ENCODE data around the gene EPS8L3. TPM values are rescaled to one million over a fixed set of nuclear protein-coding genes. Genes with fewer than 3 reads are reported as not detected.
"Not testable (repeated sequence)": the region's sequence is repeated elsewhere in the genome, so short reads cannot be mapped to it uniquely, and the experiment has no call there.

Gene EPS8L3
- total and polyA plus RNA-seq, 8 donors, result 0.21 to 0.99 (median 0.52) TPM; not detected in 2

GRCh38 chr1:109750920-109751319 lies 12.8 kb downstream of the EPS8L3 start:
- intact Hi-C loops (cut with DNase I), result no loop called here
- no peak overlapping the region for H3K27ac ChIP-seq
- no peaks in the 10 kb centered on the region for H3K36me3 ChIP-seq
- no peak for TF ChIP-seq CTCF (IDR thresholded peaks at IDR 0.05)
- ATAC-seq (no peak), DNase-seq (no peak)
- no peaks in the 10 kb centered on the region for H3K4me1 ChIP-seq
- H3K27me3 ChIP-seq, result no peaks in the 10 kb centered on the region
- no peak overlapping the region for H3K4me3 ChIP-seq
- no peaks in the 10 kb centered on the region for H3K9me3 ChIP-seq

DNA sequence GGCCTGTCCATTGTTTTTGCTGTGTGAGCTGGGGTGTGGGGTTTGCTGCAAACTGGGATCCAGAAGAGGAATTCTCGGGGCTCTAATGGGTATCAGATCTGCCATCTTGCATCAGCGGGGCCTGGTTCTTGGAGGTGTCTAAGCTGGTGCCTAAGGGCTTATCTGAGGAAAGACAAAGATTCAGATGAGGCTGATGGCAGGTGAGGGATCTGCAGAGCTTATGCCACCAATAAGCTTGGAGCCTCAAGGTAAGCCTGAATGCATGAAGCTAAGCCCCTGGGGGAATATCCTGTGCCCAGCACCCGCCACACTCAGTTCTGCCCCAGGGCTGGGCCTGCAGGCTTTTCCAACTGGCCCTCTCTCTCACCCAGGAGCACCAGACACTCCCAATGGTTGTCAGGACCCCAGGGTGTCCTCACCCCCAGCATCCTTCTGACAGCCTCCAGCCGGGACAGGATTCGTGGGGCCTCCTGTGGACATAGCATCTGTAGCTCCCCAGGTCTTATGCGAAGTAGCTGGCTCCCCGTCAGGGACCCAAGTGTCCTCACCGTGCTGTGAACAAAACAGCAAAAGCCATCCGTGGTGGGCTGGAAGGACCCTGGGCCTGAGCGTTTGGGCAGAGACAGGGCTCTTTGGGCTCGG lies 13.4 kb downstream of the EPS8L3 start:
- TF ChIP-seq CTCF (IDR thresholded peaks at IDR 0.05), result no peak
- ATAC-seq, result no peak
- intact Hi-C loops (cut with DNase I), result no loop called here

GRCh38 chr1:109749221-109749620 lies 14.5 kb downstream of the EPS8L3 start:
- TF ChIP-seq CTCF (IDR thresholded peaks at IDR 0.05), result no peak
- DNase-seq, result no peak
- intact Hi-C loops (cut with DNase I), result no loop called here

More for the DNA sequence above, 13.4 kb downstream of the EPS8L3 start:
- H3K9me3 ChIP-seq, result no peaks in the 10 kb centered on the region
- no peaks in the 10 kb centered on the region for H3K4me1 ChIP-seq
- H3K36me3 ChIP-seq, result no peaks in the 10 kb centered on the region
- H3K4me3 ChIP-seq, result no peak overlapping the region
- no peaks in the 10 kb centered on the region for H3K27me3 ChIP-seq
- no peak for DNase-seq
- no peak overlapping the region for H3K27ac ChIP-seq

DNA sequence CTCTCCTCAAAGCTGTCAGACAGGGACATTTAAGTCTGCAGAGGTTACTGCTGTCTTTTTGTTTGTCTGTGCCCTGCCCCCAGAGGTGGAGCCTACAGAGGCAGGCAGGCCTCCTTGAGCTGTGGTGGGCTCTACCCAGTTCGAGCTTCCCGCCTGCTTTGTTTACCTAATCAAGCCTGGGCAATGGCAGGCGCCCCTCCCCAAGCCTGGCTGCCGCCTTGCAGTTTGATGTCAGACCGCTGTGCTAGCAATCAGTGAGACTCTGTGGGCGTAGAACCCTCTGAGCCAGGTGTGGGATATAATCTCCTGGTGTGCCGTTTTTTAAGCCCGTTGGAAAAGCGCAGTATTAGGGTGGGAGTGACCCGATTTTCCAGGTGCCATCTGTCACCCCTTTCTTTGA lies 15.4 kb downstream of the EPS8L3 start:
- ATAC-seq; H3K4me1 ChIP-seq; H3K27me3 ChIP-seq; DNase-seq; H3K9me3 ChIP-seq; H3K27ac ChIP-seq; intact Hi-C loops (cut with DNase I); H3K4me3 ChIP-seq; H3K36me3 ChIP-seq: not testable (repeated sequence)

More at GRCh38 chr1:109749221-109749620, 14.5 kb downstream of the EPS8L3 start:
- no peak overlapping the region for H3K4me3 ChIP-seq
- no peak for ATAC-seq
- no peaks in the 10 kb centered on the region for H3K36me3 ChIP-seq
- no peaks in the 10 kb centered on the region for H3K4me1 ChIP-seq
- H3K27me3 ChIP-seq, result no peaks in the 10 kb centered on the region
- H3K9me3 ChIP-seq, result no peaks in the 10 kb centered on the region
- no peak overlapping the region for H3K27ac ChIP-seq

DNA sequence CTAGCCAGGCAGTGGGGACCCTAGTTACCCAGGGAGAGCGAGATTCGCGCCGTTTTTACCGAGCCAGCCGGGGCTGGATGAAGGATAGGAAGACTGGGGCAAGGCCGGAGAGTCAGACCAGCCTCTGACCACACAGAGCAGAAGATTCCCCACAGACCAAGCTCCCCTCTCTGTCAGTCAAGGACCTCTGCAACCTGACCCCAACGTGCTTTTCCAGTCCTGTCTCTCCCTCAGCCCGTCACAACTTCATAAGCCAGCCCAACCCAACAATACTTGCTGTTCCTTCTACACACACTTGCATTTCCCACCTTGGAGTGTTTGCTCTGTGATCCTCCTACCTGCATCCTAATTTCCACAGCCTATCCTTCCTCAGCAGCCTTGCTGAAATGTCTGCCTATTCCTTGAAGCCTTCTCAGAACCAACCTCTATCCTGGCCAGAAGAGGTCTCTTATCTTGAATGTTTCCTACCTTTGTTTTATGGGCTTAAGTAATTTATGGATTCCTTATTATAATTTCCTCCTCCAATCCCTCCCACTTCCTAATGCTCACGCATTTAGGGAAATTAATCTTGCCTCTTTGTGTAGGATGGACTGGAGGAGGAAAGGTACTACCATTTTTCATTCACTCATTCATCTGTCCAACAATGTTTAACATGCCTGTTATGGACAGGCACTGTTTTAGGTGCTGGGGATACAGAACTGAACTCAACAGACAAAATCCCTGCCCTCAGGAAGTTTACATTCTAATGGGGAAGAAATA lies 22.9 kb downstream of the EPS8L3 start, which contains the start of gene GSTM3:
Gene GSTM3 (minus strand): TSS at position 424 of the 759 bp plus-strand sequence. CDS start 751 bp downstream, outside the sequence.
- no peaks in the 10 kb centered on the region for H3K9me3 ChIP-seq
- ATAC-seq, result peak; percentile 36
- peaks cover 5 to 18% of the 10 kb centered on the region in 2 donors for H3K4me1 ChIP-seq
- intact Hi-C loops (cut with DNase I), result no loop called here
- H3K4me3 ChIP-seq, result peak within 1 kb of the TSS; percentile 53 to 69
- no peaks in the 10 kb centered on the region for H3K36me3 ChIP-seq
- peak within 1 kb of the TSS in 1 of 2 donors; percentile 72 for H3K27ac ChIP-seq
- DNase-seq, result no peak
- H3K27me3 ChIP-seq, result peaks cover 7 to 22% of the 10 kb centered on the region in 2 donors
- TF ChIP-seq CTCF (IDR thresholded peaks at IDR 0.05), result no peak
